Bronchial epithelial cell (primary cell): ENCODE data around the gene CCDC88C. TPM values are rescaled to one million over a fixed set of nuclear protein-coding genes. Genes with fewer than 3 reads are reported as not detected.
"Not testable (repeated sequence)": the region's sequence is repeated elsewhere in the genome, so short reads cannot be mapped to it uniquely, and the experiment has no call there.

Experiments
- DNase-seq: peaks from one replicate; pipeline ENCODE4 v3.0.0-alpha.2; 2010; ENCODE audit warnings: low read depth
- FAIRE-seq: peaks from 2 replicates; lab custom pipeline; 2011; peaks lifted over from hg19 to GRCh38; lab: Jason Lieb, UNC
- H3K27me3 ChIP-seq: 2 replicates; pipeline ENCODE4 v1.5.1; 2011; ENCODE audit warnings: low read length; ENCODE audit not compliant: control insufficient read depth, insufficient read depth
- H3K36me3 ChIP-seq: 2 replicates; pipeline ENCODE4 v1.5.1; 2011; ENCODE audit warnings: low read length; ENCODE audit not compliant: control insufficient read depth, insufficient read depth
- H3K4me3 ChIP-seq: 2 replicates; pipeline ENCODE4 v1.5.1; 2011; ENCODE audit warnings: mild to moderate bottlenecking, low read depth, low read length, control low read depth
- CTCF ChIP-seq: IDR thresholded peaks from 2 replicates; pipeline ENCODE4 v1.5.1; 2011; ENCODE audit warnings: mild to moderate bottlenecking, moderate library complexity, low read length, control low read depth, inconsistent platforms; ENCODE audit not compliant: insufficient read depth, severe bottlenecking
- total RNA-seq: library from RNA; depleted of rRNA; stranded (reverse); fragments of >200 nt; gene quantifications from 2 replicates; pipeline ENCODE4 v1.2.1, GENCODE V29; 2014

Gene CCDC88C
- total RNA-seq, 1 donor from 2014 or later: 21.3 TPM

GRCh38 chr14:91409928-91410718 is 7.5 kb downstream of the CCDC88C start:
- H3K27me3 ChIP-seq: no peaks in the 10 kb centered on the region
- DNase-seq (no peak), FAIRE-seq (no peak)
- TF ChIP-seq CTCF: no peak
- peaks cover 2% of the 10 kb centered on the region for H3K36me3 ChIP-seq
- H3K4me3 ChIP-seq: no peak overlapping the region

- not testable (repeated sequence) for H3K36me3 ChIP-seq, H3K4me3 ChIP-seq, FAIRE-seq, DNase-seq, H3K27me3 ChIP-seq
These were observed 8.4 kb downstream of the CCDC88C start for GRCh38 chr14:91409240-91409639.

- FAIRE-seq (no peak), DNase-seq (no peak)
- no peak for TF ChIP-seq CTCF
- Histone ChIP-seq H3K36me3 (peaks cover 2% of the 10 kb centered on the region), H3K4me3 (no peak overlapping the region), H3K27me3 (no peaks in the 10 kb centered on the region)
These were observed 10.6 kb downstream of the CCDC88C start for GRCh38 chr14:91406982-91407381.

- Histone ChIP-seq H3K36me3 (peaks cover 2% of the 10 kb centered on the region), H3K4me3 (no peak overlapping the region), H3K27me3 (no peaks in the 10 kb centered on the region)
- DNase-seq (no peak), FAIRE-seq (no peak)
- no peak for TF ChIP-seq CTCF
These were observed 11.2 kb downstream of the CCDC88C start for GRCh38 chr14:91406451-91406850.

GRCh38 chr14:91405724-91406435 is 11.7 kb downstream of the CCDC88C start:
- FAIRE-seq: no peak

More at GRCh38 chr14:91405724-91406435, 11.7 kb downstream of the CCDC88C start:
- H3K36me3 ChIP-seq: peaks cover 2% of the 10 kb centered on the region
- TF ChIP-seq CTCF: no peak
- H3K27me3 ChIP-seq: no peaks in the 10 kb centered on the region
- H3K4me3 ChIP-seq: no peak overlapping the region
- DNase-seq: no peak
